Vagina (tissue), 2 donors: Measurements from ENCODE around the gene POU6F2.

Experiments
- POLR2AphosphoS5 ChIP-seq, 2 donors: sonication (generic); formaldehyde crosslinking; IDR thresholded peaks; one replicate each; pipeline ENCODE4 v1.9.0; 2017; ENCODE audit warnings: antibody characterized with exemption in 2 of 2, mild to moderate bottlenecking in 2 of 2, low read depth in 1 of 2; ENCODE audit not compliant: insufficient read depth in 1 of 2
- TF ChIP-seq, protein P1 (sequence below), 3 experiments: fragments of 450-650 bp in 2 of 3; fragments of 200-600 bp in 1 of 3; sonication (generic) in 1 of 3; IDR thresholded peaks; one replicate each; pipeline ENCODE4 v1.5.1; 2017 to 2019; ENCODE audit warnings: antibody characterized with exemption in 3 of 3, mild to moderate bottlenecking in 2 of 3, moderate library complexity in 2 of 3

DNA sequence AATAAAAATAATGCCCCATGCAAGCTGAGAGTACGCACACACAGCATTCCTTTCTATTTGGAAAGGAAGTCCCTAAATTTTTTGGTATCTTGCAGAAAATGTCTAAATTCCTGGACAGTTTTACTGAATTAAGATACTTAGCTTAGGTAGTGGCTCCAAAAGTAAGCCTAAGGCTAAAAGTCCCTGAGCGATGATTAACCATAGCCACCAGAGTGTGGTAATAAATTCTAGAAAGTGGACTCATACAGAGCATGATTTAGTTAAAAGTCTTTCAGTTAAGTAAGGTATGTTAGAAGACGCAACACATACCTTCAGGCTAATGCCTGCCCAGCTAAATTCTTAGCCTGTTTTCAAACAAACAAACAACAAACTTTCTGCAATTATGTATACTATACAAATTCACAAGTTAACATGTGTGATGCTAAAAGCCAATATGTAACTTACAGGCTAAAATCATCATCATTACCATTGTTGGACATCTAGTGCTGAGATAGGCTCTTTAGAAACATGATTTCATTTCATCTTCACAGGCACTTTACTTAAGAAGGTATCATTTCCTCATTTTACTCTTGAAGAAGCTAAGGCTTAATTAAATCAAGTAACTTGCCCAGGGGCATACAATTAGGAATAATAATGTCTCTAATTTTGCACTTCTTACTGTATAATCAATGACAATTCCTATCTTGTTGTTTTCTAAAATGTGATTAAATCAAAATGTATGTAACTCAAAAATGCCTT, 327.1 kb downstream of the POU6F2 start:
- TF ChIP-seq, protein P1, sequence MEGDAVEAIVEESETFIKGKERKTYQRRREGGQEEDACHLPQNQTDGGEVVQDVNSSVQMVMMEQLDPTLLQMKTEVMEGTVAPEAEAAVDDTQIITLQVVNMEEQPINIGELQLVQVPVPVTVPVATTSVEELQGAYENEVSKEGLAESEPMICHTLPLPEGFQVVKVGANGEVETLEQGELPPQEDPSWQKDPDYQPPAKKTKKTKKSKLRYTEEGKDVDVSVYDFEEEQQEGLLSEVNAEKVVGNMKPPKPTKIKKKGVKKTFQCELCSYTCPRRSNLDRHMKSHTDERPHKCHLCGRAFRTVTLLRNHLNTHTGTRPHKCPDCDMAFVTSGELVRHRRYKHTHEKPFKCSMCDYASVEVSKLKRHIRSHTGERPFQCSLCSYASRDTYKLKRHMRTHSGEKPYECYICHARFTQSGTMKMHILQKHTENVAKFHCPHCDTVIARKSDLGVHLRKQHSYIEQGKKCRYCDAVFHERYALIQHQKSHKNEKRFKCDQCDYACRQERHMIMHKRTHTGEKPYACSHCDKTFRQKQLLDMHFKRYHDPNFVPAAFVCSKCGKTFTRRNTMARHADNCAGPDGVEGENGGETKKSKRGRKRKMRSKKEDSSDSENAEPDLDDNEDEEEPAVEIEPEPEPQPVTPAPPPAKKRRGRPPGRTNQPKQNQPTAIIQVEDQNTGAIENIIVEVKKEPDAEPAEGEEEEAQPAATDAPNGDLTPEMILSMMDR (IDR thresholded peaks at IDR 0.05) = no peak
- TF ChIP-seq POLR2AphosphoS5 (IDR thresholded peaks at IDR 0.05; ENCODE audit: insufficient read depth in 1 of 2, low read depth in 1 of 2) = no peak
